Rectal smooth muscle tissue (tissue), 1 donor: ENCODE results near the gene C11orf97.

ENCODE experiments used
- H3K27ac ChIP-seq: one replicate; pipeline ENCODE4 v1.7.0; 2013; ENCODE audit warnings: low read depth, low read length, inconsistent platforms
- H3K27me3 ChIP-seq: one replicate; pipeline ENCODE4 v1.7.0; 2013; ENCODE audit warnings: low read length; ENCODE audit not compliant: control insufficient read depth, insufficient read depth
- H3K36me3 ChIP-seq: one replicate; pipeline ENCODE4 v1.7.0; 2013; ENCODE audit warnings: low read length; ENCODE audit not compliant: control insufficient read depth, insufficient read depth
- H3K4me1 ChIP-seq: one replicate; pipeline ENCODE4 v1.7.0; 2013; ENCODE audit warnings: low read length; ENCODE audit not compliant: control insufficient read depth, insufficient read depth
- H3K4me3 ChIP-seq: one replicate; pipeline ENCODE4 v1.7.0; 2013; ENCODE audit warnings: low read length
- H3K9ac ChIP-seq: one replicate; pipeline ENCODE4 v1.7.0; 2013; ENCODE audit warnings: low read length

The C11orf97 gene

DNA sequence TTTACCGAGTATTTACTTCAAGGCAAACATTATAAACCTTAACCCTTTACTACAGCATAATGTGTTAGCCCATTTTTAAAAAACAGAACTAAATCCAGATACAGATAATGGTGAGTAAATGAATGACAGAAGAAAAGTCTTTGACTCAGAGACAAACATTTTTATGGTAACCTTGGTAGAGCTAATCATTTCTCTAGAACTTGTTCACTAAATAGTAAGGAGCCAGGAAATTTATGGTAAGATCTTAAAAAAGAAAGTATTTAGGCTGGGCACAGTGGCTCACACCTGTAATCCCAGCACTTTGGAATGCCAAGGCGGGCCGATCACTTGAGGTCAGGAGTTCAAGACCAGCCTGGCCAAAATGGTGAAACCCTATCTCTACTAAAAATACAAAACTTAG is 19.9 kb downstream of the C11orf97 start:
- H3K9ac ChIP-seq = no peak overlapping the region
- no peaks in the 10 kb centered on the region for H3K27me3 ChIP-seq
- H3K27ac ChIP-seq = no peak overlapping the region
- H3K36me3 ChIP-seq = no peaks in the 10 kb centered on the region
- H3K4me3 ChIP-seq = no peak overlapping the region
- H3K4me1 ChIP-seq = no peaks in the 10 kb centered on the region

DNA sequence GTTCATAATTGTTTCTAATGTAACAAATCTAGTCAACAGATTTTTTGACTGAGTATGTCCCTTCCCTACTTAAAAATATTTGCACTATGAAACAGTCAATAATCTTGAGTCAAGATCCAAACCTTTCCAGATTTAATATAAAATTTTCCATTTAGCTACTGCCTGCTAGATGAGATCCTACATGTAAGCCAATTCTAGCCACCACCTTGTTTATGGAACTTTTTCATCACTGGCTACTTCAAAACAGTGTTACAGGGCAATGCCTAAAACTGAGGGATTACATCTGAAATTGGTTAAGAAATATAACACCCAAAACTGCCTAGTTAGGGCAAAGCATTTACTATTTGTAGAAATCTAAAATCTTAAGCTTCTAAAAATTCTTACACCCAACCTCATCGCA is 20.9 kb downstream of the C11orf97 start:
- H3K4me1 ChIP-seq = no peaks in the 10 kb centered on the region
- H3K9ac ChIP-seq = no peak overlapping the region
- no peak overlapping the region for H3K4me3 ChIP-seq
- H3K27ac ChIP-seq = no peak overlapping the region
- H3K27me3 ChIP-seq = no peaks in the 10 kb centered on the region
- no peaks in the 10 kb centered on the region for H3K36me3 ChIP-seq

DNA sequence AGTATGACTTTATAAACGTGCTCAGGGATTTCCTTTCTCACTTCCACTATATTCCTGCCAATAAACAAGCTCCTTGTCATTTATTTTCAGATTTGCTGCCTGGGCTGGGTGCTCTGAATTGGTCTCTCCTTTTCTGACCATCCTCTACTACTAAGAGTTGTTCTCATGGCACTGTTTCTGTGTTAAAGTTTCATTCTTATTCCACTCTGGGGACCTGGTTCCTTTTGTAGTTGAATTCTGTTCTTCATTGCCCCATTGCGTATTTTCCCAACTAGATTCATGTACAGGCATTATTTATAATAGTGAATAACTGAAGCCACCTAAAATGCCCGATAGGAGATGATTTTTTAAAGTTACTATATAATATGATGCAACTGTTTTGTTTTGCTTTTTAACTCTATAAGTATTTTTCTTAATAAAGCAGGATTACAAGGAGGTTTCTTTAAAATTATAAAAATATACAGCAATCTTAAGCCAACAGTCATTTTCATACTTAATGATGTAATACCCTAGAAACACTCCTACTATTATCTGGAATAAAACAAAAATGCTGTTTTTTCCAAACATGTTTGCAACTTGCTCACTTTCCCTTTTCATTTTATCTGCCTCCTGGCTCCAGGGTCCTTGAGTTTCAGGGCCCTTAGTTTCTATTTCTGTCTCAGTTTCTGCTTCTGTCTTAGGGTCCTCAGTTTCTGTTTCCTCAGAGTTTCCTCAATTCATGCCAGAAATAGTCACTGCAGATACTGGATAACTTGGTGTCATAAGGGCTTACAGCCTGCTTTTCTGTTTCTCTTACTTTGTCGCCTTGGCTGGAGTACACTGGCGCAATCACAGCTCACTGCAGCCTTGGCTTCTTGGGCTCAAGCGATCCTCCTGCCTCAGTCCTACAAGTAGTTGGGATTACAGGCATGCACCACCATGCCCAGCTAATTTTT is 21.7 kb downstream of the C11orf97 start:
- no peak overlapping the region for H3K27ac ChIP-seq
- no peaks in the 10 kb centered on the region for H3K4me1 ChIP-seq
- H3K27me3 ChIP-seq = no peaks in the 10 kb centered on the region
- H3K36me3 ChIP-seq = no peaks in the 10 kb centered on the region
- no peak overlapping the region for H3K4me3 ChIP-seq
- H3K9ac ChIP-seq = no peak overlapping the region

DNA sequence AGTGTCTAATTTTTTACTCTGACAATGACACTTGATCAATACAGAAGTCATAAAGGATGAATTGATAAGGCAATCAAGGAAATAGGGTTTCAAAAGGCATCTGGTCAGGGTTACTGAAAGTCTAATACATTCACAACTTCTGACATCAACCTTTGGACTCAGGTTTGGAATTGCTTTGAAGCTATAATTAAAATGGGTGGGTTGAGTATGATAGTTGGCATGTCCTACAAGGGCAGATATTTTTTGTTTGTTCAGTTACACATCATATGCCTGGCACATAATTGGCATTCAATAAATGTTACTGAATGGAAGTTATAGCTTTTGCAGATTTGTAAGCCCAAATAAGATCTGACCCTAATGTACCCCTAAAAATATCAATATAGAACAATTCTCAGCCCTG is 24.1 kb downstream of the C11orf97 start:
- H3K9ac ChIP-seq = no peak overlapping the region
- no peaks in the 10 kb centered on the region for H3K4me1 ChIP-seq
- H3K27me3 ChIP-seq = no peaks in the 10 kb centered on the region
- H3K36me3 ChIP-seq = no peaks in the 10 kb centered on the region
- no peak overlapping the region for H3K4me3 ChIP-seq
- no peak overlapping the region for H3K27ac ChIP-seq

DNA sequence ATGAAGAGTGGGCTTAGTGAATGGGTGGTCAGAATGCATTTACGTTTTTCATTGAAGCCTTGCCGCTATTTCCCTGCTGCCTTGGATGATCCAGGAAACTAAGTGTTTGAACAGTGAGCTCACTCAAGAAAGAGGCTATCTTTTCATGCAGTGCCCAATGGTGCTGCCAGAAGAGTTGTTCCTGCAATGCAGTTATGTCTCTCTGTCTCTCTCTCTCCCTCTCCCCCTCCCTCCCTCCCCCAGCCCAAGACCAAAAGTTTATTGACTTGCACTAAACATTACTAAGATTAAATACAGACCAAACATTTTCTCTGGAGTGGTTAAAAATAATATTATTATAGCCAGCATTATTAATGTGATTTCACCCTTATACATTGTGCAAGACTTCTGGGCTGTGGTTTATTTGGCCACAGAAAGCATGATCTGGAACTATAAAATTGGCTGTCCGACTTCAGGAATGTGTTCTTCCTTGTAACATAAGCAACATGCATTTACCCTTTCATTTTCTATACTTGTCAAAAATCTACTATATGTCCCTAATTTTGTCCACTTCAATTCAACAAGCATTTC is 24.9 kb downstream of the C11orf97 start:
- Histone ChIP-seq H3K4me3 (no peak overlapping the region), H3K36me3 (no peaks in the 10 kb centered on the region), H3K27ac (no peak overlapping the region), H3K27me3 (no peaks in the 10 kb centered on the region), H3K4me1 (no peaks in the 10 kb centered on the region), H3K9ac (no peak overlapping the region)

DNA sequence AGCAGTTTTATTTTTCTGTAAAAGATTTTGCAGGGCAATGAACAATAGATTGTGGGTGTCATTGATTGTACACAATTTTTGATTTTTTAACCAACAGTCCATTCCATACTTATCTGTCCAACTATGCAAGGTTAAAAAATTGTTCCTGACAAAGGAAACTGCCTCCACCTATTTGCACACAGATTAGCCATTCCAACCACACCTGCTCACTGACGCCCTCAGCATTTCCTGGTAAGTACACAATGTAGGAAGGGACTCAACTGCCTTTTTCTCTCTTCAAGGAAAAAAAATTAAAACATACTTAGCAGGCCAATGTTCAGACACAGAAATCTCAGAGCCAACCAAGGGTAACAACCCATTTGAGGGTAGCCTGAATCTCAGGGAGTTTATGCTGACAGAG is 27.2 kb downstream of the C11orf97 start:
- no peak overlapping the region for H3K27ac ChIP-seq
- no peaks in the 10 kb centered on the region for H3K27me3 ChIP-seq
- no peak overlapping the region for H3K9ac ChIP-seq
- no peaks in the 10 kb centered on the region for H3K4me1 ChIP-seq
- H3K4me3 ChIP-seq = no peak overlapping the region
- no peaks in the 10 kb centered on the region for H3K36me3 ChIP-seq

DNA sequence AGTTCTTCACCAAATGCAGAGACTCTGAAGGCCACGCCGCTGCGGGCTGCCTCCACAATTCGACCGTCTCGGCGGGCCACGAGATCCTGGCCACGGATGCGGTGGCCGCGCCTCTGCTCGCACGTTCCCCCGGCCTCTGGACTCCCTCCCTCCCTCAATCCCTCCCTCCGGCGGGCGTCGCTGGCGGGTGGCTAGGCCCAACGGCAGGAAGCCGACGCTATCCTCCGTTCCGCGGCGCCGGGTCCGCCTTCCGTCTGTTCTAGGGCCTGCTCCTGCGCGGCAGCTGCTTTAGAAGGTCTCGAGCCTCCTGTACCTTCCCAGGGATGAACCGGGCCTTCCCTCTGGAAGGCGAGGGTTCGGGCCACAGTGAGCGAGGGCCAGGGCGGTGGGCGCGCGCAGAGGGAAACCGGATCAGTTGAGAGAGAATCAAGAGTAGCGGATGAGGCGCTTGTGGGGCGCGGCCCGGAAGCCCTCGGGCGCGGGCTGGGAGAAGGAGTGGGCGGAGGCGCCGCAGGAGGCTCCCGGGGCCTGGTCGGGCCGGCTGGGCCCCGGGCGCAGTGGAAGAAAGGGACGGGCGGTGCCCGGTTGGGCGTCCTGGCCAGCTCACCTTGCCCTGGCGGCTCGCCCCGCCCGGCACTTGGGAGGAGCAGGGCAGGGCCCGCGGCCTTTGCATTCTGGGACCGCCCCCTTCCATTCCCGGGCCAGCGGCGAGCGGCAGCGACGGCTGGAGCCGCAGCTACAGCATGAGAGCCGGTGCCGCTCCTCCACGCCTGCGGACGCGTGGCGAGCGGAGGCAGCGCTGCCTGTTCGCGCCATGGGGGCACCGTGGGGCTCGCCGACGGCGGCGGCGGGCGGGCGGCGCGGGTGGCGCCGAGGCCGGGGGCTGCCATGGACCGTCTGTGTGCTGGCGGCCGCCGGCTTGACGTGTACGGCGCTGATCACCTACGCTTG is 31.7 kb downstream of the C11orf97 start, which contains the start of gene FUT4:
Gene FUT4 (plus strand): TSS at position 227 of the 951 bp plus-strand sequence. CDS start 213 bp downstream, at position 440.
- peaks cover 5% of the 10 kb centered on the region for H3K4me1 ChIP-seq
- H3K4me3 ChIP-seq = peak within 1 kb of the TSS; percentile 78

DNA sequence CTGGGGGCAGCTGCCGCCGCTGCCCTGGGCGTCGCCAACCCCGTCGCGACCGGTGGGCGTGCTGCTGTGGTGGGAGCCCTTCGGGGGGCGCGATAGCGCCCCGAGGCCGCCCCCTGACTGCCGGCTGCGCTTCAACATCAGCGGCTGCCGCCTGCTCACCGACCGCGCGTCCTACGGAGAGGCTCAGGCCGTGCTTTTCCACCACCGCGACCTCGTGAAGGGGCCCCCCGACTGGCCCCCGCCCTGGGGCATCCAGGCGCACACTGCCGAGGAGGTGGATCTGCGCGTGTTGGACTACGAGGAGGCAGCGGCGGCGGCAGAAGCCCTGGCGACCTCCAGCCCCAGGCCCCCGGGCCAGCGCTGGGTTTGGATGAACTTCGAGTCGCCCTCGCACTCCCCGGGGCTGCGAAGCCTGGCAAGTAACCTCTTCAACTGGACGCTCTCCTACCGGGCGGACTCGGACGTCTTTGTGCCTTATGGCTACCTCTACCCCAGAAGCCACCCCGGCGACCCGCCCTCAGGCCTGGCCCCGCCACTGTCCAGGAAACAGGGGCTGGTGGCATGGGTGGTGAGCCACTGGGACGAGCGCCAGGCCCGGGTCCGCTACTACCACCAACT is 32.5 kb downstream of the C11orf97 start:
- Histone ChIP-seq H3K4me3 (peak overlapping the region; percentile 78), H3K27me3 (no peaks in the 10 kb centered on the region), H3K4me1 (peaks cover 5% of the 10 kb centered on the region), H3K9ac (peak overlapping the region; percentile 89), H3K36me3 (no peaks in the 10 kb centered on the region), H3K27ac (peak overlapping the region; percentile 98)

More for the DNA sequence above, 31.7 kb downstream of the C11orf97 start, which contains the start of gene FUT4:
- Histone ChIP-seq H3K27ac (peak within 1 kb of the TSS; percentile 98), H3K36me3 (no peaks in the 10 kb centered on the region), H3K27me3 (no peaks in the 10 kb centered on the region), H3K9ac (peak within 1 kb of the TSS; percentile 89)

DNA sequence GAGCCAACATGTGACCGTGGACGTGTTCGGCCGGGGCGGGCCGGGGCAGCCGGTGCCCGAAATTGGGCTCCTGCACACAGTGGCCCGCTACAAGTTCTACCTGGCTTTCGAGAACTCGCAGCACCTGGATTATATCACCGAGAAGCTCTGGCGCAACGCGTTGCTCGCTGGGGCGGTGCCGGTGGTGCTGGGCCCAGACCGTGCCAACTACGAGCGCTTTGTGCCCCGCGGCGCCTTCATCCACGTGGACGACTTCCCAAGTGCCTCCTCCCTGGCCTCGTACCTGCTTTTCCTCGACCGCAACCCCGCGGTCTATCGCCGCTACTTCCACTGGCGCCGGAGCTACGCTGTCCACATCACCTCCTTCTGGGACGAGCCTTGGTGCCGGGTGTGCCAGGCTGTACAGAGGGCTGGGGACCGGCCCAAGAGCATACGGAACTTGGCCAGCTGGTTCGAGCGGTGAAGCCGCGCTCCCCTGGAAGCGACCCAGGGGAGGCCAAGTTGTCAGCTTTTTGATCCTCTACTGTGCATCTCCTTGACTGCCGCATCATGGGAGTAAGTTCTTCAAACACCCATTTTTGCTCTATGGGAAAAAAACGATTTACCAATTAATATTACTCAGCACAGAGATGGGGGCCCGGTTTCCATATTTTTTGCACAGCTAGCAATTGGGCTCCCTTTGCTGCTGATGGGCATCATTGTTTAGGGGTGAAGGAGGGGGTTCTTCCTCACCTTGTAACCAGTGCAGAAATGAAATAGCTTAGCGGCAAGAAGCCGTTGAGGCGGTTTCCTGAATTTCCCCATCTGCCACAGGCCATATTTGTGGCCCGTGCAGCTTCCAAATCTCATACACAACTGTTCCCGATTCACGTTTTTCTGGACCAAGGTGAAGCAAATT is 33.3 kb downstream of the C11orf97 start:
- no peaks in the 10 kb centered on the region for H3K27me3 ChIP-seq
- H3K4me1 ChIP-seq = peaks cover 5% of the 10 kb centered on the region
- no peak overlapping the region for H3K9ac ChIP-seq
- peak overlapping the region; percentile 78 for H3K4me3 ChIP-seq
- no peak overlapping the region for H3K27ac ChIP-seq
- H3K36me3 ChIP-seq = no peaks in the 10 kb centered on the region

DNA sequence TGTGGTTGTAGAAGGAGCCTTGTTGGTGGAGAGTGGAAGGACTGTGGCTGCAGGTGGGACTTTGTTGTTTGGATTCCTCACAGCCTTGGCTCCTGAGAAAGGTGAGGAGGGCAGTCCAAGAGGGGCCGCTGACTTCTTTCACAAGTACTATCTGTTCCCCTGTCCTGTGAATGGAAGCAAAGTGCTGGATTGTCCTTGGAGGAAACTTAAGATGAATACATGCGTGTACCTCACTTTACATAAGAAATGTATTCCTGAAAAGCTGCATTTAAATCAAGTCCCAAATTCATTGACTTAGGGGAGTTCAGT is 33.9 kb downstream of the C11orf97 start:
- Histone ChIP-seq H3K36me3 (no peaks in the 10 kb centered on the region), H3K4me1 (peaks cover 5% of the 10 kb centered on the region), H3K9ac (no peak overlapping the region), H3K27ac (no peak overlapping the region), H3K4me3 (peak overlapping the region; percentile 78), H3K27me3 (no peaks in the 10 kb centered on the region)

DNA sequence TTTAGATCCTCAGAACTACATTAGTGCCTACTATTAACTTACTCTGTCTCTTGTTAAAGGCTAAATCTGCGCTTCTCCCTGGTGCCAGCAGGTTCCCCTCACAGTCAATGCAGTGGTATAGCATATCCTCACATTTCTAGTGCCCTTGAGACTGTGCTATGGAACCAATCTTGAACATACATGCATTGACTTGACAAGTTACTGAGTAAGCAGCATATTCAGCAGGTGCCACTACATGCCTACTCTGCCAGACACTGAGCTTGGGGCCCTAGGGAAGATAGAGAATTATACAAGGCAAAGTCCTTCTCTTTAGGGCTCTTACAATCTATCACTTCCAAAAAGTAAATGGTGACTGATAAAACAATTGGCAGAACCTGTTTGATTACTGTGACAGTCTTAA is 34.6 kb downstream of the C11orf97 start:
- Histone ChIP-seq H3K4me1 (peaks cover 5% of the 10 kb centered on the region), H3K9ac (no peak overlapping the region), H3K27me3 (no peaks in the 10 kb centered on the region), H3K27ac (no peak overlapping the region), H3K36me3 (no peaks in the 10 kb centered on the region), H3K4me3 (peak overlapping the region; percentile 53)
